DOHH2 (cell line): ENCODE measurements around the gene ADAM10.

ENCODE experiments used
- CTCF ChIP-seq: fragments of 200-600 bp; sonication (generic); IDR thresholded peaks from one replicate; pipeline ENCODE4 v1.5.1; 2014; ENCODE audit warnings: antibody characterized with exemption, mild to moderate bottlenecking, low read depth, low read length; ENCODE audit not compliant: poor library complexity, severe bottlenecking
- EZH2phosphoT487 ChIP-seq: fragments of 200-600 bp; sonication (generic); IDR thresholded peaks from 2 replicates; pipeline ENCODE4 v1.6.1; 2017; ENCODE audit warnings: borderline replicate concordance, mild to moderate bottlenecking, antibody characterized with exemption, low read length, moderate library complexity, mixed read lengths

GRCh38 chr15:58707397-58707796 is 42.1 kb downstream of the ADAM10 start:
- no peak for TF ChIP-seq CTCF
- TF ChIP-seq EZH2phosphoT487, result no peak
